ENCODE data around the gene ACAD8. TPM values are rescaled to one million over a fixed set of nuclear protein-coding genes. Genes with fewer than 3 reads are reported as not detected.

ACAD8 gene
- total and polyA plus RNA-seq, 2 of the 8 experiments (the other 6 are each of a cell fraction or from before 2014, with no cell fraction given), result 45.8 to 52.7 TPM

- Histone ChIP-seq H3K27ac (ENCODE audit: low read depth, low read length) (no peak overlapping the region), H2BK15ac (ENCODE audit: low read length) (no peak overlapping the region), H3K4me1 (replicated peaks in 1 of 4; ENCODE audit: control insufficient read depth in 3 of 4, insufficient read depth in 4 of 4, low read length in 3 of 4) (no peaks in the 10 kb centered on the region; a peak in 1 of 7 replicates), H2BK5ac (ENCODE audit: low read depth, low read length) (no peak overlapping the region), H3K36me3 (ENCODE audit: control insufficient read depth in 2 of 4, insufficient read depth in 4 of 4, low read length in 3 of 4) (peaks cover 3 to 20% (median 8%) of the 10 kb centered on the region in 4 experiments; a peak in 6 of 8 replicates), H2BK12ac (ENCODE audit: low read depth, low read length) (no peak overlapping the region), H3K18ac (ENCODE audit: extremely low read depth, low read length) (no peak overlapping the region), H3K23me2 (ENCODE audit: low read depth, low read length) (no peaks in the 10 kb centered on the region), H3K27me3 (replicated peaks in 1 of 4; ENCODE audit: control insufficient read depth in 3 of 4, extremely low read depth in 1 of 4, insufficient read depth in 3 of 4, low read length in 3 of 4) (no peaks in the 10 kb centered on the region; a peak in 1 of 7 replicates), H2BK20ac (ENCODE audit: low read length) (no peak overlapping the region), H4K20me1 (replicated peaks in 1 of 2; ENCODE audit: control insufficient read depth in 1 of 2, insufficient read depth in 2 of 2, low read length in 2 of 2) (no peaks in the 10 kb centered on the region), H4K5ac (ENCODE audit: insufficient read length, low read depth, low read length) (no peak overlapping the region), H3K4me2 (ENCODE audit: insufficient read depth in 1 of 2, low read depth in 2 of 2, low read length in 2 of 2) (no peak overlapping the region), H3K9me3 (ENCODE audit: insufficient read depth in 2 of 2, low read depth in 1 of 2, low read length in 1 of 2) (no peaks in the 10 kb centered on the region), H4K91ac (replicated peaks; ENCODE audit: insufficient read length, low read length) (no peak overlapping the region), H3K56ac (replicated peaks; ENCODE audit: insufficient read length, low read depth, low read length) (no peak overlapping the region), H3K79me1 (ENCODE audit: low read depth, low read length) (no peaks in the 10 kb centered on the region), H3K4ac (replicated peaks; ENCODE audit: insufficient read length, low read depth, low read length) (no peak overlapping the region), H2AFZ (ENCODE audit: low read length) (no peak overlapping the region), H3K23ac (ENCODE audit: insufficient read length) (no peak overlapping the region), H3K4me3 (ENCODE audit: extremely low read depth in 1 of 4, insufficient read depth in 2 of 4, low read depth in 3 of 4, low read length in 4 of 4) (no peak overlapping the region), H3K79me2 (ENCODE audit: control insufficient read depth in 1 of 2, insufficient read depth in 2 of 2, low read length in 2 of 2) (no peaks in the 10 kb centered on the region), H2AK5ac (ENCODE audit: low read depth, low read length) (no peak overlapping the region), H3K14ac (ENCODE audit: insufficient read length) (no peak overlapping the region), H2BK120ac (replicated peaks; ENCODE audit: low read depth, low read length) (no peak overlapping the region), H3K9ac (replicated peaks in 1 of 4; ENCODE audit: extremely low read depth in 1 of 4, low read depth in 3 of 4, low read length in 3 of 4) (no peak overlapping the region; a peak in 1 of 7 replicates), H4K8ac (ENCODE audit: extremely low read depth, insufficient read depth, low read length) (no peak overlapping the region)
- DNase-seq (ENCODE audit: low read depth in 1 of 2, low spot score in 2 of 2) (no peak), FAIRE-seq (no peak)
- ChIA-PET CTCF (ENCODE audit: partially characterized antibody) (interaction anchor here (1.0 to 4.3 kb wide), 4 partner anchors 15 to 36 kb away, joined by 3 to 26 read pairs (median 4); no protein-coding TSS in a partner anchor), POLR2A (ENCODE audit: partially characterized antibody) (interaction anchor here (1.1 to 1.2 kb wide), 2 partner anchors 18 to 39 kb away, joined by 3 read pairs; partner anchors contain the start of genes ACAD8 and THYN1)
- WGBS, 2 experiments (ENCODE audit: extremely low coverage in 1 of 2, insufficient coverage in 1 of 2, insufficient read length in 1 of 2, insufficient replicate concordance in 2 of 2, low coverage in 1 of 2, low lambda C conversion rate in 2 of 2, missing lambda C conversion rate in 1 of 2), result 83% methylated on average over 15 of the region's 15 CpGs; no CpG with 5 or more reads in 1 of the 2 experiments
- TF ChIP-seq RNF2 (IDR thresholded peaks at IDR 0.05; ENCODE audit: borderline replicate concordance, low read depth, low read length, missing control alignments, poor library complexity, severe bottlenecking) (no peak), FOSL1 (IDR thresholded peaks at IDR 0.05; ENCODE audit: insufficient read depth, low read depth, low read length) (no peak), RXRA (IDR thresholded peaks at IDR 0.05; ENCODE audit: insufficient read depth, low read depth, low read length) (no peak), SIN3A (conservative IDR thresholded peaks at IDR 0.05 in 1 of 2, IDR thresholded peaks at IDR 0.05 in 1 of 2; ENCODE audit: low read depth in 1 of 2, low read length in 2 of 2) (no peak), RFX5 (IDR thresholded peaks at IDR 0.05; ENCODE audit: borderline replicate concordance, low read depth, low read length) (no peak)
Observed at GRCh38 chr11:134292661-134293060, 39.3 kb downstream of the ACAD8 start.

All from H1 (cell line).